Measurements from ENCODE around the gene NANOS2.
A peak's percentile ranks its signal among the peaks of the same experiment; 100 is the strongest.

Gene NANOS2

DNA sequence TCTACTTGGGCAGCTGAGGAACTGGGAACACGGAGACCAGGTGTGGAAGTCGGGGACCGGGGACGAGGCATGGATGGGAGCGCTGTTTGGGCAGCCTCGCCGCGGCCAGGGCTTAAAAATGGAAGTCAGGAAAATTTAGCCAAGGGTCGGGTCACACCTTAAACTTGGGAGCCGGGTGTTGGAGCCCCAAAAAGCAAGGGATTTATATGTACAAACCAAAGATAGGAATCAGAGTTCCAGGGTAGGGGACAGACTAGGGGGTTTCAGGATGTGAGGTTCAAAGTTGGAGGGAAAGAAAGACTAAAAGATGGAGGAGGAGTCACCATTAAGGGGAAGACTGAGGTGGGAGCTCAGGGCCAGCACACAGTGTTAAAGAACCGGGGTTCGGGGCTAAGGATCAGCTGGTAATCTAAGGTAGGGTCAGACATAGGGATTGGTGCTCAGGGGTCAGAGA lies 49.9 kb downstream of the NANOS2 start:
- H3K4me3 ChIP-seq (ENCODE audit: low read length), result no peak overlapping the region
- TF ChIP-seq, protein P1, sequence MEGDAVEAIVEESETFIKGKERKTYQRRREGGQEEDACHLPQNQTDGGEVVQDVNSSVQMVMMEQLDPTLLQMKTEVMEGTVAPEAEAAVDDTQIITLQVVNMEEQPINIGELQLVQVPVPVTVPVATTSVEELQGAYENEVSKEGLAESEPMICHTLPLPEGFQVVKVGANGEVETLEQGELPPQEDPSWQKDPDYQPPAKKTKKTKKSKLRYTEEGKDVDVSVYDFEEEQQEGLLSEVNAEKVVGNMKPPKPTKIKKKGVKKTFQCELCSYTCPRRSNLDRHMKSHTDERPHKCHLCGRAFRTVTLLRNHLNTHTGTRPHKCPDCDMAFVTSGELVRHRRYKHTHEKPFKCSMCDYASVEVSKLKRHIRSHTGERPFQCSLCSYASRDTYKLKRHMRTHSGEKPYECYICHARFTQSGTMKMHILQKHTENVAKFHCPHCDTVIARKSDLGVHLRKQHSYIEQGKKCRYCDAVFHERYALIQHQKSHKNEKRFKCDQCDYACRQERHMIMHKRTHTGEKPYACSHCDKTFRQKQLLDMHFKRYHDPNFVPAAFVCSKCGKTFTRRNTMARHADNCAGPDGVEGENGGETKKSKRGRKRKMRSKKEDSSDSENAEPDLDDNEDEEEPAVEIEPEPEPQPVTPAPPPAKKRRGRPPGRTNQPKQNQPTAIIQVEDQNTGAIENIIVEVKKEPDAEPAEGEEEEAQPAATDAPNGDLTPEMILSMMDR (conservative IDR thresholded peaks at IDR 0.05; ENCODE audit: low read depth, low read length), result no peak
- no peak for DNase-seq (ENCODE audit: low read depth)

GRCh38 chr19:45863840-45864628 lies 50.5 kb downstream of the NANOS2 start, which contains the start of gene FOXA3:
FOXA3 (plus strand) TSS chr19:45864326; CDS start chr19:45864457, 131 bp downstream.
- TF ChIP-seq, protein P1 (conservative IDR thresholded peaks at IDR 0.05; ENCODE audit: low read depth, low read length), result peak; percentile 49
- no peak for DNase-seq (ENCODE audit: low read depth)
- peak within 1 kb of the TSS; percentile 41 for H3K4me3 ChIP-seq (ENCODE audit: low read length)

- TF ChIP-seq, protein P1 (conservative IDR thresholded peaks at IDR 0.05; ENCODE audit: low read depth, low read length), result no peak
- DNase-seq (ENCODE audit: low read depth), result no peak
- H3K4me3 ChIP-seq (ENCODE audit: low read length), result peak overlapping the region; percentile 41
Measured at GRCh38 chr19:45863335-45863839, 51.2 kb downstream of the NANOS2 start.
